Activated naive CD8-positive, alpha-beta T cell treated with anti-CD3 and anti-CD28 coated beads, Interleukin-2, amount 50 U/mL, for 16 hours (primary cell): Measurements from ENCODE around the gene UNC79.
"Not testable (repeated sequence)": the region's sequence is repeated elsewhere in the genome, so short reads cannot be mapped to it uniquely, and the experiment has no call there.

Experiments used
- DNase-seq: peaks from one replicate; pipeline ENCODE4 v3.0.0-alpha.2; 2020; ENCODE audit warnings: low read depth, low spot score

The UNC79 gene

GRCh38 chr14:93493054-93493453, 62.3 kb downstream of the UNC79 start:
- no peak for DNase-seq

DNA sequence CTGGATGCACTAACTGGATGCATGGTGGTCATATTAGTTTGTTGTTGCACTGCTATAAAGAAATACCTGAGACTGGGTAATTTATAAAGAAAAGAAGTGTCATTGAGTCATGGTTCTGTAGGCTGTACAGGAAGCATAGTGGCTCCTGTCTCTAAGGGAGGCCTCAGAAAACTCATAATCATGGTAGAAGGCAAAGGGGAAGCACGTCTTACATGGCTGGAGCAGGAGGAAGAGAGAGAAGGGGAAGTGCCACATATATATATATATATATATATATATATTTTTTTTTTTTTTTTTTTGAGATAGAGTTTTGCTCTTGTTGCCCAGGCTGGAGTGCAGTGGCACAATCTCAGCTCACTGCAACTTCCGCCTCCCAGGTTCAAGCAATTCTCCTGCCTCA, 62.9 kb downstream of the UNC79 start:
- DNase-seq: not testable (repeated sequence)

DNA sequence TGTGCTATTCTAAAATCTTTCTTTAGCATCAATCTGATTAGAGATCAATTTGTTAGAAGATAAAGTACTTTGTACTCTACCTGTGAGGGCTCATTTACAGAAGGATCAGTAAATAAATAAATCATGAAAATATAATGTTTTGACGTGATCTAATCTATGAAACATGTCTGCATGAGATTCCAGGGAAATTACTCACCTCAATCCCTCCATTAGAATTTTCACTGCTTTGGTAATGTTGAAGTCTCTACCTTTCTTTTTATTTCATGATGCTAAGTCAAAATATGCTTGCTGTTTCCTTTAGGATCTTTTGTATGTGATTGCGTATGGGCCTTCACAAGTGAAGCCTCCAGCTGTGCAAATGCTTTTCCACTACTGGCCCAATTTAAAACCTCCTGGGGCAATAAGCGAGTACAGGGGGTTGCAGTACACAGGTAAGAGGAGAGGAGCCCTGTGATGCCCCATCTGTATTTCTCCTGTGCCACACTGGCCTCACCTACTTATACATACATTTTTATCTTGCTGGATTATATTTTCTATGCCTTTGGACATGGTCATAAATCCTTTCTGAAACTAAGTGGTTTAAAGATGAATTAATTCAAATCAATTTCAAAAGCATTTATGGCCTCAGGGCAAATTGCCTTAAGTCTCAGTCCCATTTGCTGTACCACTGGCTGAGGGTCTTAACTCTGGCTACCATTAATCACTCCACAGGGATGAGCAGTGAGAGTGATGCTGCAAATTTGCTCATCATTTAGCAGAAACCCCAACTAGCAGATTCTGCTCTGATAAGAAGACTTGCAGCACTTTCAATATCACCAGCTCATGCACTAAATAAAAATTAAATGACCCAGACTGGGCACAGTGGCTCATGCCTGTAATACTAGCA, 66.4 kb downstream of the UNC79 start:
- DNase-seq: no peak

DNA sequence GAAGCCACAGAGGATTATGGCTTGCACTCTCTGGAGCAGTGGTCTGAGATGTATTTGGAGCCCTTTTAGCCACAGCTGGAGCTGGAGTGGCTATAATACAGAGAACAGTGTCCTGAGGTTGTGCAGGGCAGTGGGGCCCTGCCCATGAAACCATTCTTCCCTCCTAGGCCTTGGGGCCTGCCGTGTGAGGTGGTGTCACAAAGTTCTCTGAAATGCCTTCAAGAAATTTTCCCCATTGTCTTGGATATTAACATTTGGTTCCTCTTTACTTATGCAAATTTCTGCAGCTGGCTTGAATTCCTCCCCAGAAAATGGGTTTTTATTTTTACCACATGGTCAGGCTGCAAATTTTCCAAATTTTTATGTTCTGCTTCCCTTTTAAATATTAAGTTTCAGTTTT, 79.3 kb downstream of the UNC79 start:
- DNase-seq: no peak

DNA sequence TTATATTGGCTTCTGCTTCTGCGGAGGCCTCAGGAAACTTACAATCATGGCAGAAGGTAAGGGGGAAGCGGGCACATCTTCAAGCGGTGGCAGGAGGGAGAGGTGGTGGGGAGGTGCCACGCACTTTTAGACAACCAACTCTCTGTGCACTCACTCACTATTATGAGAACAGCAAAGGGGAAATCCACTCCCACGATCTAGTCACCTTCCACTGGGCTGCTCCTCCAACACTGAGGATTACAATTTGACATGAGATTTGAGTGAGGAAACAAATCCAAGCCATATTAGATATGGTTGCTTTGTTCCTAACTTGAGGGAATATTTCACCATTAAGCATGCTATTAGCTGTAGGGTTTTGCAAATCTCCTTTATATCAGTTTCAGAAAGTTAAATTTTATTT, 80.3 kb downstream of the UNC79 start:
- DNase-seq: no peak

DNA sequence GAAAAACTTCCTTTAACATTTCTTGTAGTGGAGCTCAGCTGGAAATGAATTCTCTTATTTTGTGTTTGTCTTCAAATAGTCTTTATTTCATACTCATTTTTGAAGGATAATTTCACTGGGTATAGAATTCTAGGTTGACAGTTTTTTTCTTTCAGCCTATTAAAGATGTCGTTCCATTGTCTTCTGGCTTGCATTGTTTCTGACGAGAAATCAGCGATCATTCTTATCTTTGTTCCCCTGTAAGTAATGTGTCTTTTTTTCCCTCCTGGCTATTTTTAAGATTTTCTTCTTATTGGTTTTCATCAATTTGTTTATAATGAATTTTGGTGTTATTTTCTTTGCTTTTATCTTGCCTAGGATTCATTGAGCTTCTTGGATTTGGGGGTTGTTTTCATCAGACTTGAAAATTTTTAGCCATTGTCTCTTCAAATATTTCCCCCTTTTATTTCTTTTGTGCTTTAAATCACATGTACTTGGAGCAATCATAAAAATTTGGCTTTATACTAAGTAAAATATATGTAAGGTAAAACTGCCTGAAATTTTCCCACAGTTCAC, 89.4 kb downstream of the UNC79 start:
- no peak for DNase-seq

GRCh38 chr14:93522221-93522620, 91.5 kb downstream of the UNC79 start:
- no peak for DNase-seq

GRCh38 chr14:93525216-93525615, 94.5 kb downstream of the UNC79 start:
- DNase-seq: not testable (repeated sequence)

DNA sequence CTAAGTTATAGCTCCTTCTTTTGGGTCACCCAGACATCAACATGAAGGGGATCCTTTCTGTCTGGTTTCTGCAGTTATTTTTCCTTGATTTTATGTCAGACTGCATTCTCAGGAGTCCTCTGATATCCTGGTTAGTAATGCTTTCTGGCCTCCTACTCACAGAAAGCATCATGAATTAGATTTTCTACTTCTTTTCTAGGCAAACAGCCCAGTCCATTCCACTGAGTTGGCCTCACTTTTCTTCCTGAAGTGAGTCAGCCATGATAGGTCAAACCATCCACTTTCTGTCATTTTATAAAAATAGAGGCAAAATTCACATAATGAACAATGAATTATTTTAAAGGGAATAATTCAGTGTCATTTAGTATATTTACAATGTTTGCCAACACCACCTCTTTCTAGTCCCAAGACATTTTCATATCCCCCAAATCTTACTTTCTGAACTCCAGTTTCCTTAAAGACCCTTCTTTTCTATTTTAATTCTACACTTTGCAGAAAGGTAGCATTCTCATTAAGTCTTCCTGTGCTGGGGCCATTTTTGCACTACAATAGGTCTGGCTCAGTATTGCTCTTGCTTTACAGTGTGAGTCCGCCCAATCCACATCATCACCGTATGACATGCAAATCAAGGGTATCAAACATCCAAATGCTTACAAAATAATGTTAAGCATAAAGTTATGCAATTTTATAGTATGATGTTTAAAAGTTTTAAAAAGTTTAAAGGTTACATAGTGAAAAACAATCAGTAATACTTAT, 95.1 kb downstream of the UNC79 start:
- DNase-seq: no peak

DNA sequence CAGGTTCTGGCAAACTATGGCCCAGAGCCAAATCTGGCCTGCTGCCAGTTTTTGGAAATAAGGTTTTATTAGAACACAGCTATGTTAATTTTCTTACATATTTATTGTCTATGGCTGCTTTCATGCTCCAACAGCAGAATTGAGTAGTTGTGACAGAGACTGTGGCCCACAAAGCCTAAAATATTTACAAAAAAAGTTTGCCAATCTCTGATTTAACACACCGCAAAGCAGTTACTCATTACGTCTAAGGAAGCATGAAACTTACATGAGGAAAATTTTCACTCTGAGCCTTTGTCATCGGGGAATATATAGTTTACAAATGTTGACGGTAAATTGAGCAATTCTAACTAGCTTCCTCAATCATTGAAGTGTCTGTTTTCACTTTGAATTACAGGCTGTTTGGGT, 96.5 kb downstream of the UNC79 start:
- no peak for DNase-seq

GRCh38 chr14:93528884-93529558, 98.3 kb downstream of the UNC79 start:
- DNase-seq: no peak

DNA sequence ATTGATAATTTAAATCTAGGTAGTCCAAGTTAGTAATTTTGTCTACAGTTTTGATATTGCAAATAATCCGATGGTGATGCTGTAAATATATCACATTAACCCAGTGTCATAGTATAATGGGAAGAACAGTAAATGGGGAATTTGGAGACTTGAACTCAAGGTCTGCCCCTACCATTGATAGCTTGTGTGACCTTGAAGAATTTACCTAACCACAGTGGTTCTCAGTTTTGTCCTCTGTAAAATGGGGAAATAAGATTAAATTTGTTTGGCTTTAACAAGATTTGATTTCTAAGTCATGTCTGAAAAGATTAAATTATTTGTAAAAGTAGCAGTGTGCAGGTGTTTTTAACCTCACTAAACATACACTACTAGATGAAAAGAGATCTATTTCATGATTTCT, 100.9 kb downstream of the UNC79 start:
- DNase-seq: no peak

DNA sequence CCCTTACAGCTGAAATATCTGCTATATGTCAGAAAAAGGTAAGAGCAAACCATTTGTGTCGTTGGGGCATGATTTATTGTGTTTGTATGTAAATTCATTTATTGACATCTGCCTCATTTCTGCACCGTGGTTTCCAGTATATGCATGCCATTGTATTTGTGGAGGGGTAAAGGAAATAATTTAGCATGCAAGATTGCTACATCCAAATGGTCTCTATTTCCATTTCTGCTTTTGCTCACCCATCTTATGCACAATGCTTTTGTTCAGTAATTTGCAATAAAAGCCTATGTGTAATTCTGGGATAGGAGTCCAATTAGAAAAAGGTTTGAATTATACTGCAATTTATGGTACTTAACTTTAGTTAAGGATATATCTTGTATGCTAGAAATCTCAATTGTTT, 101.8 kb downstream of the UNC79 start:
- no peak for DNase-seq

GRCh38 chr14:93533437-93533836, 102.7 kb downstream of the UNC79 start:
- no peak for DNase-seq

DNA sequence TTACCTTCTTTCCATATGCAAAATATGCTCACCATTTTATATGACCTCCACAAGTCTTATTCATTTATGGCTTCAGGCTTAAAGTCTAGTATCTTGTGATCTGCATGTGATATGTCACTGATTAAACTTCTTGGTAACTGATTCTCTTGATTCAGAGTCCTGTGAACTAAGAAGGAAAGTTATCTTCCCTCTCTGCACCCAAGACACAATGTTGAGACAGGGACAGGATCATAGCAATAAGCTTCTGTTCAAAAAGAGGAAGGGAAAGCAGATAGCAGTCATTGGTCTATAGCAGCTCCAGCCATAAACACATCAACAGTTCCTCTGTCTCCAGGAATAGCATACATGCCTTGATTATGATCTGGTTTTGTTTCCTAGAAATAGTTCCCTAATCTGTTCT, 103.1 kb downstream of the UNC79 start:
- DNase-seq: no peak

DNA sequence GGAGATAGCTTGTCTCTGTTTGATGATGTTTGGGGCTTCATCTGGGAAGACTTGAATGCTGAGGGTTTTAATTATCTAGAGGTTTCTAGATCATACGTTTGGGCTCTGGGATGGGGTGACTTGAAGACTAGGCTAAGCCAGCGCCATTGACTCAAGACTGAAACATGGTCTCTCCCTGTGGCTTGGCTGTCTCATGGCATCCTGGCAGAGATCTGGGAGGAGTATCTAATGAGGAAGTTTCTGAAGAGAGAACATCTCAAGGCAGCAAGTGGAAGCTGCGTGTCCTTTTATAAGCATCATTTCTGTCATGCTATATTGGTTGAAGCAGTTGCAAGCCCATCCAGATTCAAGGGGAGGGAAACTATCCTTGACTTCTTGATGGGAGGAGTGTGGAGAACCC, 104.8 kb downstream of the UNC79 start:
- no peak for DNase-seq

- DNase-seq: no peak
These were observed 106.2 kb downstream of the UNC79 start for GRCh38 chr14:93536945-93537344.

DNA sequence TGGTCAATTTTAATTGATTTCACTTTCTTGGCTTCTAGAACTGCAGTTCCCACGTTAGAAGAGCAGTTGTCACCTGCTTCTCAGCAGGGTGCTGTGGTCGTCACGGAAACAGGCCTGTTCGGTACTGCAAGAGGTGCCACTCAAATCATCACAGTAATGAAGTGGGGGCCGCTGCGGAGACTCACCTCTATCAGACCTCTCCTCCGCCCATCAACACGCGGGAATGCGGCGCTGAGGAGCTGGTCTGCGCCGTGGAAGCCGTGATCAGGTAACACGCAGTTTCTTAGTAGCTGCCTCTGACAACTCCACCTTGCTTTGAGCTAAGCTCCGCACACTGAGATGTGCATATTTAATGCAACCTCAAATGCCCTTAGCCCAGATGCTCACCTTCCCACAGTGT, 107.2 kb downstream of the UNC79 start:
- no peak for DNase-seq

- no peak for DNase-seq
These were observed 107.7 kb downstream of the UNC79 start for GRCh38 chr14:93538413-93538812.

GRCh38 chr14:93540235-93540634, 109.5 kb downstream of the UNC79 start:
- no peak for DNase-seq

DNA sequence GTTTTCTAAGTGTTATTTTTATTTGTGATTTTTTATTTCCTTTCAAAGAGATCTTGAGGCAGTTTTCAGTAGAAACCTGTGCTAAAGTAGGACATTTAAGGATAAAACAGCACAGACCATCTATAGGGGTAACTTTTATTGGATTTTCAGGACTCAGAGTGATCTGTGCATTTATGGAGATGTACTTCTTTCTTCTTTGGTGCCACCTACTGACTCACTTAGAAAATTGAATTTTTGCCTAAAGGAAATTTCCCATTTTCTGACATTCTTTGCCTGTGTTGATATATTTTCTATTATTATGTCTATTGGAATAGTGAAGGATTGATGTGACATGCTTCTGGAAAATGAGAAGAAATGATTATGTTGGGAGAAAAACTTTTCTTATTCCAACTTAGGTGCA, 113.0 kb downstream of the UNC79 start:
- no peak for DNase-seq

DNA sequence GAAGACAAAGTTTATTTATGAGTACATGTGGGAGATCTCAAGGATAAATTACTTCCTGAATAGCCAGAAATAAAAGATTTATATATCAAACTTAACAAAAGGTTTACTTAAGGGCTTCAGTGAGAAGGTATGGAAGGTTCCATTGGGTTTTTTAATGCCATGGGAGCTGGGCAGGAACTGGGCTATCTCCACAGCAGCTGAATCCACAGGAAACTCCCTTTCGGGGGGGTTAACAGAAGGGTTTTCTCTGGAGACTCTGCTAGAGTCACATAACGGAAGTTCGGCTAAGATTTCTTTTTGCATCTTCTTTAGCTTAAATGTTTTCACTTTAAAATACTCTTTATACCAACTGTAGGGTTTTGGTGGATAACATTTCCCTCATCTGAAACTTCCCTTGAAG, 113.5 kb downstream of the UNC79 start:
- DNase-seq: no peak
